Subcutaneous abdominal adipose tissue (tissue), 5 donors: ENCODE results near the gene RNF141.

Experiments used
- H3K27ac ChIP-seq: one replicate; pipeline ENCODE4 v1.7.0; 2013; ENCODE audit warnings: low read depth, mild to moderate bottlenecking, inconsistent platforms, low read length, moderate library complexity
- H3K27me3 ChIP-seq, 5 donors: one replicate each; pipeline ENCODE4 v1.7.0; 2013; ENCODE audit warnings: low read length in 5 of 5, inconsistent platforms in 1 of 5; ENCODE audit not compliant: control insufficient read depth in 5 of 5, insufficient read depth in 4 of 5
- H3K36me3 ChIP-seq, 5 donors: one replicate each; pipeline ENCODE4 v1.7.0; 2013; ENCODE audit warnings: low read length in 5 of 5; ENCODE audit not compliant: control insufficient read depth in 5 of 5, insufficient read depth in 5 of 5
- H3K4me1 ChIP-seq, 5 donors: one replicate each; pipeline ENCODE4 v1.7.0; 2013; ENCODE audit warnings: low read length in 5 of 5, mild to moderate bottlenecking in 3 of 5, moderate library complexity in 1 of 5; ENCODE audit not compliant: control insufficient read depth in 5 of 5, insufficient read depth in 5 of 5
- H3K4me3 ChIP-seq, 5 donors: one replicate each; pipeline ENCODE4 v1.7.0; 2013; ENCODE audit warnings: low read length in 5 of 5, low read depth in 1 of 5
- H3K9ac ChIP-seq, 5 donors: one replicate each; pipeline ENCODE4 v1.7.0; 2013; ENCODE audit warnings: low read length in 5 of 5, mild to moderate bottlenecking in 4 of 5, moderate library complexity in 3 of 5
- H3K9me3 ChIP-seq, 5 donors: one replicate each; pipeline ENCODE4 v1.7.0; 2013; ENCODE audit warnings: low read length in 5 of 5; ENCODE audit not compliant: control insufficient read depth in 5 of 5
- donor health status: healthy.
- donor health status: healthy.
- donor health status: healthy.
- donor health status: healthy.
- donor health status: healthy.

Gene RNF141

GRCh38 chr11:10528121-10528520 lies 12.9 kb downstream of the RNF141 start:
- Histone ChIP-seq H3K27ac (no peak overlapping the region), H3K4me1 (no peaks in the 10 kb centered on the region), H3K9me3 (no peaks in the 10 kb centered on the region), H3K27me3 (no peaks in the 10 kb centered on the region), H3K36me3 (peaks cover 35 to 73% (median 62%) of the 10 kb centered on the region in 5 donors), H3K4me3 (no peak overlapping the region), H3K9ac (no peak overlapping the region)

GRCh38 chr11:10526974-10527918 lies 13.7 kb downstream of the RNF141 start:
- Histone ChIP-seq H3K4me3 (no peak overlapping the region), H3K27ac (no peak overlapping the region), H3K9me3 (no peaks in the 10 kb centered on the region), H3K4me1 (no peaks in the 10 kb centered on the region), H3K9ac (no peak overlapping the region), H3K27me3 (no peaks in the 10 kb centered on the region), H3K36me3 (peaks cover 43 to 76% (median 59%) of the 10 kb centered on the region in 5 donors)

- Histone ChIP-seq H3K9me3 (no peaks in the 10 kb centered on the region), H3K4me3 (no peak overlapping the region), H3K36me3 (peaks cover 57 to 77% (median 68%) of the 10 kb centered on the region in 5 donors), H3K4me1 (no peaks in the 10 kb centered on the region), H3K27ac (no peak overlapping the region), H3K9ac (no peak overlapping the region), H3K27me3 (no peaks in the 10 kb centered on the region)
Measured at GRCh38 chr11:10524471-10524870, 16.5 kb downstream of the RNF141 start.

- H3K36me3 ChIP-seq, result peaks cover 46 to 73% (median 67%) of the 10 kb centered on the region in 5 donors
- H3K27me3 ChIP-seq, result no peaks in the 10 kb centered on the region
- no peak overlapping the region for H3K27ac ChIP-seq
- H3K9me3 ChIP-seq, result no peaks in the 10 kb centered on the region
- no peaks in the 10 kb centered on the region for H3K4me1 ChIP-seq
- no peak overlapping the region for H3K4me3 ChIP-seq
- no peak overlapping the region for H3K9ac ChIP-seq
Measured at GRCh38 chr11:10522921-10523320, 18.1 kb downstream of the RNF141 start.

GRCh38 chr11:10522276-10522675 lies 18.7 kb downstream of the RNF141 start:
- H3K27me3 ChIP-seq, result no peaks in the 10 kb centered on the region
- H3K4me1 ChIP-seq, result no peaks in the 10 kb centered on the region
- H3K27ac ChIP-seq, result no peak overlapping the region
- H3K36me3 ChIP-seq, result peaks cover 42 to 68% (median 63%) of the 10 kb centered on the region in 5 donors
- no peak overlapping the region for H3K4me3 ChIP-seq
- no peaks in the 10 kb centered on the region for H3K9me3 ChIP-seq
- H3K9ac ChIP-seq, result no peak overlapping the region

- no peak overlapping the region for H3K4me3 ChIP-seq
- H3K27ac ChIP-seq, result no peak overlapping the region
- H3K27me3 ChIP-seq, result no peaks in the 10 kb centered on the region
- H3K9me3 ChIP-seq, result no peaks in the 10 kb centered on the region
- H3K9ac ChIP-seq, result no peak overlapping the region
- H3K36me3 ChIP-seq, result peaks cover 40 to 63% (median 52%) of the 10 kb centered on the region in 5 donors
- H3K4me1 ChIP-seq, result no peaks in the 10 kb centered on the region
Measured at GRCh38 chr11:10520562-10520961, 20.4 kb downstream of the RNF141 start.

GRCh38 chr11:10519630-10520029 lies 21.4 kb downstream of the RNF141 start:
- Histone ChIP-seq H3K27ac (no peak overlapping the region), H3K4me1 (peaks cover 0 to 2% (median 0%) of the 10 kb centered on the region in 5 donors)

GRCh38 chr11:10518891-10519290 lies 22.1 kb downstream of the RNF141 start:
- H3K27ac ChIP-seq, result no peak overlapping the region

More at GRCh38 chr11:10519630-10520029, 21.4 kb downstream of the RNF141 start:
- Histone ChIP-seq H3K9me3 (no peaks in the 10 kb centered on the region), H3K9ac (no peak overlapping the region), H3K36me3 (peaks cover 36 to 59% (median 50%) of the 10 kb centered on the region in 5 donors), H3K27me3 (no peaks in the 10 kb centered on the region), H3K4me3 (no peak overlapping the region)

GRCh38 chr11:10518123-10518522 lies 22.9 kb downstream of the RNF141 start:
- Histone ChIP-seq H3K9ac (no peak overlapping the region), H3K4me1 (peaks cover 0 to 7% (median 0%) of the 10 kb centered on the region in 5 donors), H3K27ac (no peak overlapping the region), H3K4me3 (no peak overlapping the region), H3K9me3 (no peaks in the 10 kb centered on the region), H3K27me3 (no peaks in the 10 kb centered on the region), H3K36me3 (peaks cover 31 to 47% (median 36%) of the 10 kb centered on the region in 5 donors)

More at GRCh38 chr11:10518891-10519290, 22.1 kb downstream of the RNF141 start:
- no peaks in the 10 kb centered on the region for H3K9me3 ChIP-seq
- peaks cover 0 to 7% (median 0%) of the 10 kb centered on the region in 5 donors for H3K4me1 ChIP-seq
- H3K27me3 ChIP-seq, result no peaks in the 10 kb centered on the region
- H3K4me3 ChIP-seq, result no peak overlapping the region
- peaks cover 33 to 54% (median 43%) of the 10 kb centered on the region in 5 donors for H3K36me3 ChIP-seq
- no peak overlapping the region for H3K9ac ChIP-seq

- Histone ChIP-seq H3K27ac (no peak overlapping the region), H3K4me3 (no peak overlapping the region), H3K9ac (no peak overlapping the region), H3K27me3 (no peaks in the 10 kb centered on the region), H3K9me3 (no peaks in the 10 kb centered on the region), H3K36me3 (peaks cover 10 to 28% (median 23%) of the 10 kb centered on the region in 5 donors), H3K4me1 (peaks cover 0 to 7% (median 0%) of the 10 kb centered on the region in 5 donors)
Measured at GRCh38 chr11:10515418-10515817, 25.6 kb downstream of the RNF141 start.
